HUES64 (cell line): ENCODE results near the gene SERPINB12.

Source experiments
- H3K27ac ChIP-seq: 2 replicates; pipeline ENCODE4 v1.7.0; 2013; ENCODE audit warnings: low read depth, low read length, inconsistent platforms
- H3K27me3 ChIP-seq: 2 replicates; pipeline ENCODE4 v1.6.1; 2013; ENCODE audit warnings: mild to moderate bottlenecking, low read length; ENCODE audit not compliant: insufficient read depth
- H3K36me3 ChIP-seq: 2 replicates; pipeline ENCODE4 v1.6.1; 2013; ENCODE audit warnings: mild to moderate bottlenecking, low read length; ENCODE audit not compliant: insufficient read depth
- H3K4me1 ChIP-seq: 2 replicates; pipeline ENCODE4 v1.6.1; 2013; ENCODE audit warnings: mild to moderate bottlenecking, low read length, moderate library complexity; ENCODE audit not compliant: insufficient read depth
- H3K4me3 ChIP-seq: 2 replicates; pipeline ENCODE4 v1.5.1; 2013; ENCODE audit warnings: mild to moderate bottlenecking, low read length, moderate library complexity
- H3K9ac ChIP-seq: 2 replicates; pipeline ENCODE4 v1.6.1; 2013; ENCODE audit warnings: mild to moderate bottlenecking, low read depth, low read length
- H3K9me3 ChIP-seq: 2 replicates; pipeline ENCODE4 v1.6.1; 2013; ENCODE audit warnings: low read depth, low read length; ENCODE audit not compliant: insufficient read depth
- whole genome bisulfite sequencing: fragments of 150-250, 120-280 bp; methylation state at CpG from one replicate; pipeline ENCODE4 v1.1.7; 2013; ENCODE audit warnings: missing lambda C conversion rate; 5-methylcytosine and 5-hydroxymethylcytosine counted together

SERPINB12 gene

DNA sequence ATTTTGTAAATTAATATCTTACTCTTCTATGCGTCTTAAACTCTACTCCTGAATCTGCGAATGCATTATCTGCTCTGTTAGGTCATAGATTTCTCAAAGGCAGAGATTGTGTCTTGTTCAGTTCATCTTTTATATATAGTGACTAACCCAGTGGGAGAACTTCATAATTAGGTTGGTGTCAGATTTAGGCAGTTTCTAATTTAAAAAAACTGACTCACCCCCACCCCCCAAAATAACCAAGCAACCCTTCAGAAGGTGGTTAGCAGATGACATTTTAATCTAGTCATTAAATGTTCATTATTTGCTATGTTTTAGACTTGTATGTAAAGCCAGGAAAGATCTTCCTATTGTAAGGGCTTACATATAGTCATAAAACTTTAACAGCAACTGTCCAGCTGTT lies 10.4 kb downstream of the SERPINB12 start:
- H3K9ac ChIP-seq, result no peak overlapping the region
- 97% methylated on average over 2 of the region's 2 CpGs for WGBS

DNA sequence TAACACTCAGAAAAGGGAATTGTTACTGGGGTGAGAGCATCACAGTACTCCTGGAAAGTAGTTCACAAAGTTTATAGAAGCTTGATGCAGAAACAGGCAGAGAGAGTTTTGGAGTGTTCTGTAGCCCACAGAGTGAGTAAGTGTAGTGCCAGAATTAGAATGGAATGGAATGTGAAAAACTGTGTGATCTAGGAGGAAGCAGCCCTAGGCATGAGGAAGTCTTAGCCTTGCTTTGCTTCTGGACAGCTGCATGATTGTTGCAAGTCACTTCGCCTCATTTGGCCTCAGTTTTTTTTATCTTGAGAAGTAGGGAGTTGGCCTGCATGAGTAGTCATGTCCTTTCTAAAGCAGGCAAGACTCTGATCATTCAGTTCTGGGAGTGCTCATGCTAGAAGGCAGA lies 10.9 kb downstream of the SERPINB12 start:
- Histone ChIP-seq H3K4me1 (no peaks in the 10 kb centered on the region), H3K27me3 (no peaks in the 10 kb centered on the region), H3K36me3 (no peaks in the 10 kb centered on the region), H3K4me3 (no peak overlapping the region), H3K27ac (no peak overlapping the region), H3K9ac (no peak overlapping the region), H3K9me3 (no peaks in the 10 kb centered on the region)
- 86% methylated on average over 1 of the region's 1 CpG for WGBS

More for the DNA sequence above, 10.4 kb downstream of the SERPINB12 start:
- H3K36me3 ChIP-seq, result no peaks in the 10 kb centered on the region
- no peaks in the 10 kb centered on the region for H3K9me3 ChIP-seq
- H3K27ac ChIP-seq, result no peak overlapping the region
- H3K4me3 ChIP-seq, result no peak overlapping the region
- H3K27me3 ChIP-seq, result no peaks in the 10 kb centered on the region
- H3K4me1 ChIP-seq, result no peaks in the 10 kb centered on the region

DNA sequence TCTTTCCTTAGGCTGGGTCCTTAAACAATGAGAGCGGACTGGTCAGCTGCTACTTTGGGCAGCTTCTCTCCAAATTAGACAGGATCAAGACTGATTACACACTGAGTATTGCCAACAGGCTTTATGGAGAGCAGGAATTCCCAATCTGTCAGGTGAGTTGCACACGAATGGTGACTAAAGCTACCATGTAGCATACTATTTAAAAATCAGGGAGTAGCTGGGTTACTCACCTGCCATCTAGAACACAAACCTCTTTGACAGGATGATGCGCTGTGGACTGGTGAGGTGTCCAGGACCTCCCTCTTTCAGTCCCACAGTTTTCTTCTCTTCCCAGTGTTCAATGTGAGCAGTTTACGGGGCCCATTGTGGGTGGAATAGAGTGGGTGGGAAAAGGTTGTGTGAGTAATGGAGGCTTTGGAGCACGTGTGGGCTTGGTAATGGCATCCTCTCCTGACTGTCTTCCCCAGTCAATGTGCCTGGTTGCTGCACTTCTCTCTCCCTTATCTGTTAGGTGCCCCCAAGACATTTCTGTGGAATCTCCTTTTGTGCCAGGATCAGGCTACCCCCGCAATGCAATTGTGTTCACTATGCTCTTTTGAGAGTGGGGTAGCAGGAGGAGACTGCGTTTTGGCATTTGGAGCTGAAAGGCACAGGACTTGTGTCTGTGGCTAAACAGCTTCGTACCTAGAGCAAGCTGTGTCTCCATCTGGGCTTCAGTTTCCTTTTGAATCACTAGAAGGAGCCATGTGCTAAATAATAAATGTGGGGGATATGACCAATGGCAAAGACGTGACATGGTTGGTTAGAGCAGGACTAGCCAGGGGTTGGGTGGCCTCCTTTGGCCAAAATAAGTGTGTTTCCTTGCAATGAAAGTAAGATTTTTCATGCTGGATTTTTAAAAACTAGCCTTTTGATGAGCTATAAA lies 17.7 kb downstream of the SERPINB12 start:
- Histone ChIP-seq H3K4me3 (no peak overlapping the region), H3K27me3 (no peaks in the 10 kb centered on the region), H3K9me3 (no peaks in the 10 kb centered on the region), H3K36me3 (no peaks in the 10 kb centered on the region), H3K27ac (no peak overlapping the region), H3K4me1 (no peaks in the 10 kb centered on the region), H3K9ac (no peak overlapping the region)
- 93% methylated on average over 9 of the region's 9 CpGs for WGBS

DNA sequence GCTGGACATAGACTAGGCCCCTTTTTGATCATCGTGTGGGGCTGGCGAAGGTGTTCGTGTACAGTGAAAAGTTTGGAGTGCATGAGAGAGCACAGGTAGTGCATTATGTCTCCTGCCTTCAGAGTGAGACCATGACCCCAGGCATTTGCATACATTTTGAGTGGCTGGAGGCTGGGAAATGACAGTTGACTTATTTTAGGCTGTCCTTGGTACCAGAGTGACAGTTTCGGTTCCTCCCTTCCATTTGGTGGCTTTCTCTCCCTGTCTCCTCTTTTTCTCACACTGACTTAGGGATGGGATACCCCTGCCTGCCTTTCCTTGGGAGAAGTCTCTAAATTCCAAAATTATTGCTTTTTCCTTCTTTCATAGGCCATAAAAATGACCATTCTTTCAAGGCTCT lies 20.1 kb downstream of the SERPINB12 start:
- Histone ChIP-seq H3K27ac (no peak overlapping the region), H3K9ac (no peak overlapping the region), H3K4me3 (no peak overlapping the region), H3K36me3 (no peaks in the 10 kb centered on the region), H3K27me3 (no peaks in the 10 kb centered on the region), H3K9me3 (no peaks in the 10 kb centered on the region), H3K4me1 (no peaks in the 10 kb centered on the region)
- 94% methylated on average over 4 of the region's 4 CpGs for WGBS

DNA sequence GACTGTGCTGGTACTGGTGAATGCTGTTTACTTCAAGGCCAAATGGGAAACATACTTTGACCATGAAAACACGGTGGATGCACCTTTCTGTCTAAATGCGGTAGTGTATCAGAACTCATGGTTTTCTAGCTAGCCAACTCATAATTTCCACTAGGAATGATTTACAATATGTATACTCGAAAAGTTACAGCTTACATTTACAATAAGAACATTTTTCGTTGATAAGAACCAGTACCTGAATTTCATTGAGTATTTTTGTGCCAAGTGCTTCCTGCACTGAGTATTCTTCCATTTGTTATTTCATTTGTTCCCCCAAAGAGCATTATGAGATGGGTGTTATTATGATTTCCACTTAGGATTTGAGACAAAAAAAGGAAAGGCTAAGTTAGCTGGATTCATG lies 21.9 kb downstream of the SERPINB12 start:
- H3K9me3 ChIP-seq, result no peaks in the 10 kb centered on the region
- no peaks in the 10 kb centered on the region for H3K27me3 ChIP-seq
- H3K36me3 ChIP-seq, result no peaks in the 10 kb centered on the region
- H3K27ac ChIP-seq, result no peak overlapping the region
- H3K4me1 ChIP-seq, result no peaks in the 10 kb centered on the region
- no peak overlapping the region for H3K9ac ChIP-seq
- 96% methylated on average over 4 of the region's 4 CpGs for WGBS
- no peak overlapping the region for H3K4me3 ChIP-seq

DNA sequence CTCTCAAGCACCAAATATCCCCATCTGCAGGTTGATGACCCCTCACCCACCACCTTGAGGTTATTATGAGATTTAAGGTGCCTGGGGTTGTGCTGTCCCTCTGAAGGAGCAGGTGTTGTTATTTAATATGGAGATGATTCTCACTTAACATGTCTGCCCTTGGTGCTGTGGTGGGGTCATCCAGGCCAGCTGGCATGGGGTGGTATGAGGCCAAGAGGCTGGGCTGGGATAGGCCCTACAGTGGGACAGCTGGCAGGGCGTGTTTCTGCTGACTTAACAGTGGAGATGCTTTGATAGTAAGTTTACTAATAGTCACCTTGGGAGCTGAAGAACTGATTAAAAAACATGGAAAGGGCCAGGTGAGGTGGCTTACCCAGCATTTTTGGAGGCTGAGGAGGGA lies 22.4 kb downstream of the SERPINB12 start:
- H3K4me1 ChIP-seq, result no peaks in the 10 kb centered on the region
- WGBS, result 93% methylated on average over 1 of the region's 1 CpG
- H3K27me3 ChIP-seq, result no peaks in the 10 kb centered on the region
- H3K4me3 ChIP-seq, result no peak overlapping the region
- no peaks in the 10 kb centered on the region for H3K36me3 ChIP-seq
- H3K27ac ChIP-seq, result no peak overlapping the region
- H3K9me3 ChIP-seq, result no peaks in the 10 kb centered on the region
- no peak overlapping the region for H3K9ac ChIP-seq

DNA sequence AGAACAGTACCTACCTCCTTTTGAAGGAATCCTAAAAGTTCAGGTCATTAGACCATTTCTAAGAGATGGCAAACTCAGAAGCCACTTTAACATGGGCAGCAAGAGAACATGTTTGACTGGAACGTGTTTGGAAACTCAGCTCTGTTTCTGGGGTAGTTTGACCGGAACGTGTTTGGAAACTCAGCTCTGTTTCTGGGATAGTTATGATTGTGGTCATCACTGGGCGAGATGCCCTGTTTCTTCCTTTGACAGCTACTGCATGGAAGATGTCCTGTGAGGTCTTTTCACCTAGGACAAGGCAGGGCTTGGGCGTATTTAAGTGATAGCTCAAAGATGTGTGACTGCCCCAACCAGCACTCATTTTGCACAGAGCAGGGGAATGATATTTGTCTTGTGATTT lies 25.1 kb downstream of the SERPINB12 start:
- Histone ChIP-seq H3K36me3 (no peaks in the 10 kb centered on the region), H3K27ac (no peak overlapping the region), H3K9ac (no peak overlapping the region), H3K27me3 (no peaks in the 10 kb centered on the region), H3K4me3 (no peak overlapping the region), H3K4me1 (no peaks in the 10 kb centered on the region), H3K9me3 (no peaks in the 10 kb centered on the region)
- WGBS, result 91% methylated on average over 5 of the region's 5 CpGs

DNA sequence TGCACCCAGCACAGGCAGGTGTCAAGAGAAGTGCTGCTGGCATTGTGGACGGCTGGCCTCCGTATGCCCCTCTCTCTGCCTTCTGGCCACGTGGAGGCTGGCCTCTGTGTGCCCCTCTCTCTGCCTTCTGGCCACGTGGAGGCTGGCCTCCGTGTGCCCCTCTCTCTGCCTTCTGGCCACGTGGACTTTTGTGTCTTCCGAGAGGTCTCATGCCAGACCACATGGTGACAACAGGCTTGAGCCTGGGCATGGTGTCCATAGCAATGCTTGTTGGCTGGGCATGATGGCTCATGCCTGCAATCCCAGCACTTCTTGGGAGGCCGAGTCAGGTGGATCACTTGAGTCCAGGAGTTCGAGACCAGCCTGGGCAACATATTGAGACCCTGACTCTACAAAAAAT lies 25.7 kb downstream of the SERPINB12 start:
- Histone ChIP-seq H3K9ac (no peak overlapping the region), H3K4me3 (no peak overlapping the region), H3K4me1 (no peaks in the 10 kb centered on the region), H3K27ac (no peak overlapping the region), H3K9me3 (no peaks in the 10 kb centered on the region), H3K27me3 (no peaks in the 10 kb centered on the region), H3K36me3 (no peaks in the 10 kb centered on the region)
- 76% methylated on average over 9 of the region's 9 CpGs for WGBS

DNA sequence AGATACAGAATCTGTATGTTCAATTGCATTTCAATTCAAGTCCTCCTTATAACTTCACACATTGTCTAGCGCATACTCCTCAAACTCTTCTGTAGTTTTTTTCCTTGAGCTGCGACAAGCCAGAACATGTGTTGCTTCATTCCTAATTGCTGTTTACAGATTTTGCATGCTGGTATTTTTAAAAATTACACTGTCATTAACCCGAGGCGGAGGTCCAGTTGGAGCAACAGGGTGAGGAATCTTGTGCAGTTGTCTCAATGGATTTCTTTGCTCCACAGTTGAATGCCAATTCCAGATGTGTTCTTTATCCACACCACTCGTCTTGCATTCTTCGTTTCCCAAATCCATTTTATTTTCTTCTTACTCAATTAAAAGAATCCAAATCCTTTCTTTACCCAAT lies 28.6 kb downstream of the SERPINB12 start:
- H3K27me3 ChIP-seq, result no peaks in the 10 kb centered on the region
- no peak overlapping the region for H3K4me3 ChIP-seq
- no peaks in the 10 kb centered on the region for H3K36me3 ChIP-seq
- 95% methylated on average over 6 of the region's 6 CpGs for WGBS
- H3K4me1 ChIP-seq, result no peaks in the 10 kb centered on the region
- no peak overlapping the region for H3K27ac ChIP-seq
- no peaks in the 10 kb centered on the region for H3K9me3 ChIP-seq
- no peak overlapping the region for H3K9ac ChIP-seq

DNA sequence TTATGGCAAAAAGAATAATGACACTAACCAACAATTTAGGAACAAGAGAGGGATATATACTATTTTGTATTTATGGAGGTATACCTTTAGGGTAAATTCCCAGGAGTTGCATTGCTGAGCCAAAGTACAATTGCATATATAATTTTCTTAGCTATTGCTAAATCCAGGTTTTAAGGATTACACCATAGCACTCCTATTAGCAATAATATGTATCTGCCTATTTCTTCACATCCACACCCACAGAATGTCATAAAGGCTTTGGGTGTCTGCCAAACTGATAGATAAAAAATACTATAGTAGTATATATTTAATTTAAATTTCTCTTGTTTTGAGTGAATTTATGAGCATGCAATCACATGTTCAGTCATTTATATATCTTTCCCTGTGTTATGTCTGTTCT lies 33.5 kb downstream of the SERPINB12 start:
- no peak overlapping the region for H3K27ac ChIP-seq
- no peaks in the 10 kb centered on the region for H3K36me3 ChIP-seq

DNA sequence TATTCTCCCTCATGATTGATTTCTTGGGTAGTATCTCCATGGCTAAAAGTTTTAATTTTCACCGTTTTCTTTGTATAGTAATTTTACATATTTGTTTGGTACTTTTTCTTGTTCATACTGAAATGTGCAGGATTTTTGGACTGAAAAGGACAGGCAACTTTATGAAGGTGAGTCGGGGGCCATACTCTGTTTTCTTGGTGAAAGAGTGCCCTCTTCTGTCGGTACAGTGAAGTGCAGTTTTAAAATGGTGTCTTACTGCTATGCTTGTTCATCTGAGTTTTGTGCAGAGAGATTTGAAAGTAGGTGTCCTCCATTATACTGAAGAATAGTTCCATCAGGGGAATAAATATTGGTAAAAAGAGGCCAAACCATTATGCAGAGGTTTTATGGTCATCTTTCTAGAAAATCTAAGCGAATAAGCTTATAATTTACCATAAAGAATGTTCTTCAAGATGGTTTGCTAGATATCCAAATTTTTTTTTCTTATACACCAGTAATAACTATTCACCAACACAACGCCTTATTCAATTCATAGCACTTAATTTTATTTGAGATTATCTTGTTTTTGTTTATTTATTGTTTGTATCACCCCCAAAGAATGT lies 36.3 kb downstream of the SERPINB12 start:
- Histone ChIP-seq H3K9me3 (no peaks in the 10 kb centered on the region), H3K27me3 (no peaks in the 10 kb centered on the region), H3K9ac (no peak overlapping the region), H3K4me1 (no peaks in the 10 kb centered on the region), H3K36me3 (no peaks in the 10 kb centered on the region), H3K4me3 (no peak overlapping the region), H3K27ac (no peak overlapping the region)
- 4% methylated on average over 4 of the region's 5 CpGs for WGBS

More for the DNA sequence above, 33.5 kb downstream of the SERPINB12 start:
- no peaks in the 10 kb centered on the region for H3K27me3 ChIP-seq
- no peaks in the 10 kb centered on the region for H3K9me3 ChIP-seq
- H3K4me3 ChIP-seq, result no peak overlapping the region
- H3K4me1 ChIP-seq, result no peaks in the 10 kb centered on the region
- H3K9ac ChIP-seq, result no peak overlapping the region
